ENCODE data around the gene ENC1. TPM values are rescaled to one million over a fixed set of nuclear protein-coding genes. Genes with fewer than 3 reads are reported as not detected.

ENC1 gene
- total RNA-seq, 1 experiment from 2014 or later: 30.0 TPM

DNA sequence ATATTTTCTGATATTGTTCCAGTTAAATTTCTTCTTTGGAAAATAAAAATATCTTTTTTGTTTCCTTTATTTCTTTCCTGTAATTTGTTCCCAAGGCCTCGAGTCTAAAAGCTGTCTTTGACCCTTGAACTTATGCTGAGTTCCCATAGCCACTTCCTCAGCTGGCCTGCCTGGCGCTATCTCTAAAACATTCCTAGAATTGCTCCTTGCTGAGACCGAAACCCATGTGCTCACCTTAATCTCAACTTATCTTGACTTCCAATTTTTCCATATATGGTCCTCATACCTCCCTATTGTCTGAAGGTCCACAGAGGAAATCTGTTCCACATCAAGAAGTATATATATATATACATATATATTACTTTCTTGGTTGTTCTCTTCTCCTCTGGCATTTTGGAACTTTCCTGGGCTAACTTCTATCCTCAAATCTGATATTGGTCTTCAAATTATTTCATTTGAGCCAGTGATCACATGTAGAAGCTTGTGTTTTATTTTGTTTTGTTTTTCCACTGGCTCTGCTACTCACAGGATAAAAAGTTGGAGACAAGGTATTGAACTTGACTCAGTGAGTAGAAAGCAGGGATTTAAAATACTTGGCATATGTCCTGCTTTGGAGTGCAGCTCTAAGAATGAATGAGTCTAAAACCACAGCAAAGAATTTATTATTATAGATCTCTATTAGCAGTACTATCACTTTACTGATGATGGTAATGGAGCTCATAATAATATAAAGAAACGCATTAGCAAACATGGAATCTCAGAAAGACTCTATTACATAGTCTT is 45.2 kb downstream of the ENC1 start:
- H2AFZ ChIP-seq (ENCODE audit: low read depth, low read length, poor library complexity, severe bottlenecking): peak overlapping the region; percentile 91
- BruUV-seq (replicated peaks): no TSS peak
- peak; percentile 15 for DNase-seq (ENCODE audit: low read depth, low spot score)
- ChIA-PET CTCF (no interaction called here), POLR2A (no interaction called here), RAD21 (ENCODE audit: low non-redundant PET in 1 of 2, low total read pairs in 2 of 2, uncharacterized antibody in 2 of 2, unreplicated experiment in 2 of 2) (no interaction called here)
- intact Hi-C loops (cut with micrococcal nuclease): no loop called here
- peak; percentile 53; the same call in 1 of the 2 replicates for ATAC-seq
- H3K36me3 ChIP-seq (ENCODE audit: control insufficient read depth in 1 of 2, insufficient read depth in 2 of 2, low read length in 2 of 2): no peaks in the 10 kb centered on the region
- H3K9me3 ChIP-seq (ENCODE audit: control insufficient read depth in 1 of 2, insufficient read depth in 1 of 2, low read depth in 1 of 2, low read length in 2 of 2): no peaks in the 10 kb centered on the region
- H3K4me3 ChIP-seq (replicated peaks in 1 of 2; ENCODE audit: low read depth in 1 of 2, low read length in 2 of 2): no peak overlapping the region
- H3K9me2 ChIP-seq (ENCODE audit: insufficient read depth): no peaks in the 10 kb centered on the region
- H3K27me3 ChIP-seq (ENCODE audit: insufficient read depth, low read length): no peaks in the 10 kb centered on the region
- H3K79me2 ChIP-seq (ENCODE audit: insufficient read depth, low read length): no peaks in the 10 kb centered on the region
- no peak overlapping the region for H3K9ac ChIP-seq (ENCODE audit: low read length)
- peak overlapping the region; percentile 5; the same call in 1 of the 2 replicates for H3K4me2 ChIP-seq (ENCODE audit: low read length)
- H3K4me1 ChIP-seq (ENCODE audit: control insufficient read depth in 1 of 2, insufficient read depth in 2 of 2, low read length in 2 of 2): peaks cover 2 to 17% of the 10 kb centered on the region in 2 experiments
- no peak overlapping the region for H3K27ac ChIP-seq (ENCODE audit: low read depth, low read length)
- H4K20me1 ChIP-seq (ENCODE audit: insufficient read depth): no peaks in the 10 kb centered on the region
- TF ChIP-seq YY1 (IDR thresholded peaks at IDR 0.05; ENCODE audit: extremely low read depth, insufficient replicate concordance, low read depth, low read length): no peak
- peak; percentile 33; the same call in 1 of the 2 replicates for TF ChIP-seq SRF (IDR thresholded peaks at IDR 0.05; ENCODE audit: low read depth)

GRCh38 chr5:74594137-74595040 is 46.1 kb downstream of the ENC1 start:
- DNase-seq (ENCODE audit: low read depth, low spot score) (no peak), ATAC-seq (no peak)
- POLR2A ChIA-PET: no interaction called here
- Histone ChIP-seq H3K9ac (ENCODE audit: low read length) (no peak overlapping the region), H3K9me3 (ENCODE audit: control insufficient read depth in 1 of 2, insufficient read depth in 1 of 2, low read depth in 1 of 2, low read length in 2 of 2) (no peaks in the 10 kb centered on the region), H3K27me3 (ENCODE audit: insufficient read depth, low read length) (no peaks in the 10 kb centered on the region), H3K36me3 (ENCODE audit: control insufficient read depth in 1 of 2, insufficient read depth in 2 of 2, low read length in 2 of 2) (no peaks in the 10 kb centered on the region), H3K4me2 (ENCODE audit: low read length) (peak overlapping the region; percentile 5; the same call in 1 of the 2 replicates), H3K27ac (ENCODE audit: low read depth, low read length) (no peak overlapping the region), H3K9me2 (ENCODE audit: insufficient read depth) (no peaks in the 10 kb centered on the region), H4K20me1 (ENCODE audit: insufficient read depth) (no peaks in the 10 kb centered on the region), H2AFZ (ENCODE audit: low read depth, low read length, poor library complexity, severe bottlenecking) (peak overlapping the region; percentile 91), H3K4me1 (ENCODE audit: control insufficient read depth in 1 of 2, insufficient read depth in 2 of 2, low read length in 2 of 2) (peaks cover 2 to 17% of the 10 kb centered on the region in 2 experiments), H3K79me2 (ENCODE audit: insufficient read depth, low read length) (no peaks in the 10 kb centered on the region), H3K4me3 (replicated peaks in 1 of 2; ENCODE audit: low read depth in 1 of 2, low read length in 2 of 2) (no peak overlapping the region)
- TF ChIP-seq CBX3 (IDR thresholded peaks at IDR 0.05; ENCODE audit: low read depth) (no peak), YY1 (IDR thresholded peaks at IDR 0.05; ENCODE audit: extremely low read depth, insufficient replicate concordance, low read depth, low read length) (no peak), EGR1 (IDR thresholded peaks at IDR 0.05; ENCODE audit: low read depth) (no peak), TCF7L2 (IDR thresholded peaks at IDR 0.05; ENCODE audit: borderline replicate concordance, extremely low read depth, insufficient read depth, insufficient read length) (no peak), SRF (IDR thresholded peaks at IDR 0.05; ENCODE audit: low read depth) (no peak), ZNF274 (IDR thresholded peaks at IDR 0.05; ENCODE audit: low read depth, low read length) (no peak), EZH2phosphoT487 (IDR thresholded peaks at IDR 0.05; ENCODE audit: borderline replicate concordance) (no peak), SP1 (IDR thresholded peaks at IDR 0.05; ENCODE audit: low read depth) (no peak)
- intact Hi-C loops (cut with micrococcal nuclease): no loop called here
- no TSS peak for BruUV-seq (replicated peaks)
- RAD21 ChIA-PET (ENCODE audit: low non-redundant PET in 1 of 2, low total read pairs in 2 of 2, uncharacterized antibody in 2 of 2, unreplicated experiment in 2 of 2): no interaction called here
- CTCF ChIA-PET: no interaction called here

All from HCT116 (cell line).